ENCODE results near the gene PLA2G3. TPM values are rescaled to one million over a fixed set of nuclear protein-coding genes. Genes with fewer than 3 reads are reported as not detected.
"Not testable (repeated sequence)": the region's sequence is repeated elsewhere in the genome, so short reads cannot be mapped to it uniquely, and the experiment has no call there.

The PLA2G3 gene
- total RNA-seq, 1 experiment from 2014 or later: not detected

- no peak for DNase-seq
- no peak overlapping the region for H3K4me3 ChIP-seq
- H3K27me3 ChIP-seq: no peaks in the 10 kb centered on the region
- H3K36me3 ChIP-seq: peaks cover 78% of the 10 kb centered on the region
- no peaks in the 10 kb centered on the region for H3K9me3 ChIP-seq
These were observed 41.6 kb downstream of the PLA2G3 start for GRCh38 chr22:31098632-31099110.

- peaks cover 78% of the 10 kb centered on the region for H3K36me3 ChIP-seq
- no peaks in the 10 kb centered on the region for H3K27me3 ChIP-seq
- no peak overlapping the region for H3K4me3 ChIP-seq
- no peaks in the 10 kb centered on the region for H3K9me3 ChIP-seq
- no peak for DNase-seq
These were observed 42.2 kb downstream of the PLA2G3 start for GRCh38 chr22:31097941-31098631.

- DNase-seq, H3K4me3 ChIP-seq, H3K27me3 ChIP-seq, H3K9me3 ChIP-seq: not testable (repeated sequence)
- H3K36me3 ChIP-seq: peaks cover 79% of the 10 kb centered on the region
These were observed 42.8 kb downstream of the PLA2G3 start for GRCh38 chr22:31097539-31097938.

- no peak for DNase-seq
- no peak overlapping the region for H3K4me3 ChIP-seq
- H3K27me3 ChIP-seq: no peaks in the 10 kb centered on the region
- no peaks in the 10 kb centered on the region for H3K9me3 ChIP-seq
- H3K36me3 ChIP-seq: peaks cover 81% of the 10 kb centered on the region
These were observed 43.5 kb downstream of the PLA2G3 start for GRCh38 chr22:31096657-31097279.

GRCh38 chr22:31095637-31096249, 44.6 kb downstream of the PLA2G3 start:
- H3K4me3 ChIP-seq: no peak overlapping the region
- H3K9me3 ChIP-seq: no peaks in the 10 kb centered on the region
- H3K36me3 ChIP-seq: peaks cover 84% of the 10 kb centered on the region
- DNase-seq: no peak
- H3K27me3 ChIP-seq: no peaks in the 10 kb centered on the region

GRCh38 chr22:31094741-31095140, 45.6 kb downstream of the PLA2G3 start:
- no peaks in the 10 kb centered on the region for H3K9me3 ChIP-seq
- H3K27me3 ChIP-seq: no peaks in the 10 kb centered on the region
- DNase-seq: no peak
- peaks cover 86% of the 10 kb centered on the region for H3K36me3 ChIP-seq
- no peak overlapping the region for H3K4me3 ChIP-seq

GRCh38 chr22:31094021-31094551, 46.2 kb downstream of the PLA2G3 start:
- Histone ChIP-seq H3K9me3 (no peaks in the 10 kb centered on the region), H3K27me3 (no peaks in the 10 kb centered on the region), H3K36me3 (peaks cover 86% of the 10 kb centered on the region), H3K4me3 (no peak overlapping the region)
- no peak for DNase-seq

- Histone ChIP-seq H3K9me3 (no peaks in the 10 kb centered on the region), H3K36me3 (peaks cover 88% of the 10 kb centered on the region), H3K27me3 (no peaks in the 10 kb centered on the region), H3K4me3 (no peak overlapping the region)
- no peak for DNase-seq
These were observed 47.0 kb downstream of the PLA2G3 start for GRCh38 chr22:31093086-31093850.

- Histone ChIP-seq H3K27me3 (no peaks in the 10 kb centered on the region), H3K36me3 (peaks cover 88% of the 10 kb centered on the region), H3K9me3 (no peaks in the 10 kb centered on the region), H3K4me3 (no peak overlapping the region)
- no peak for DNase-seq
These were observed 48.1 kb downstream of the PLA2G3 start for GRCh38 chr22:31092161-31092560.

- no peaks in the 10 kb centered on the region for H3K27me3 ChIP-seq
- peaks cover 81% of the 10 kb centered on the region for H3K36me3 ChIP-seq
- H3K4me3 ChIP-seq: no peak overlapping the region
- DNase-seq: no peak
- H3K9me3 ChIP-seq: no peaks in the 10 kb centered on the region
These were observed 49.0 kb downstream of the PLA2G3 start for GRCh38 chr22:31091106-31091975.

- Histone ChIP-seq H3K36me3 (peaks cover 78% of the 10 kb centered on the region), H3K27me3 (no peaks in the 10 kb centered on the region), H3K4me3 (no peak overlapping the region), H3K9me3 (no peaks in the 10 kb centered on the region)
- DNase-seq: no peak
These were observed 49.9 kb downstream of the PLA2G3 start for GRCh38 chr22:31090217-31091085.

GRCh38 chr22:31089160-31090100, 50.9 kb downstream of the PLA2G3 start:
- no peak for DNase-seq
- H3K9me3 ChIP-seq: no peaks in the 10 kb centered on the region
- H3K4me3 ChIP-seq: no peak overlapping the region
- H3K27me3 ChIP-seq: no peaks in the 10 kb centered on the region
- peaks cover 73% of the 10 kb centered on the region for H3K36me3 ChIP-seq

GRCh38 chr22:31088233-31088986, 51.9 kb downstream of the PLA2G3 start:
- Histone ChIP-seq H3K9me3 (no peaks in the 10 kb centered on the region), H3K4me3 (no peak overlapping the region), H3K27me3 (no peaks in the 10 kb centered on the region), H3K36me3 (peaks cover 74% of the 10 kb centered on the region)
- no peak for DNase-seq
